ENCODE measurements around the gene LRRFIP1. TPM values are rescaled to one million over a fixed set of nuclear protein-coding genes. Genes with fewer than 3 reads are reported as not detected.

Gene LRRFIP1
- total RNA-seq, 4 donors from 2014 or later = 62.8 to 199 (median 121) TPM

DNA sequence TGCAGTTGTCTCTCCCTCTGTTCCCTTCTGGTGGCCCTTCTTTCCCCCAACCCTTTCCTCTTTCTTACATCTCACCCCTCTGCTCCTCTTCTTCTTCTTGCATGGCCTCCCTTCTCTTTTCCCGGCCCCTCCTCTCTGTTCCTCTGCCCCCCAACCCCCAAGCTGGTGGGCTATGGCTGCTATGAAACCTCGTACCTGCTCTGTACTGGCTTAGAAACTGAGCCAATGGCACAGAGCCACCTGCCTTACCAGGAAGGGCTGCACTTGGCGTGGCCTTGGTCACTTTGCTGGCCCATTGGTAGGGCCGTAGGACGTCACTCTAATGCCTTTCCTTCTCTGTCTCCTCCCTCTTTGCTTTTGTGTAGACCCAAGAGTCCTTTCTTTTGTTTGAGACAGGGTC is 78.9 kb downstream of the LRRFIP1 start:
- peak overlapping the region; percentile 94 to 98 for H3K27ac ChIP-seq
- peaks cover 24 to 34% of the 10 kb centered on the region in 2 donors for H3K4me1 ChIP-seq
- no peaks in the 10 kb centered on the region for H3K9me3 ChIP-seq
- H3K36me3 ChIP-seq = no peaks in the 10 kb centered on the region
- no peak overlapping the region for H3K4me3 ChIP-seq
- no peak for DNase-seq
- no peaks in the 10 kb centered on the region for H3K27me3 ChIP-seq
- no peak for TF ChIP-seq POLR2A (IDR thresholded peaks at IDR 0.05)
- TF ChIP-seq CTCF (IDR thresholded peaks at IDR 0.05) = no peak
- intact Hi-C loops (cut with DNase I; ENCODE audit: low total_unique reads) = no loop called here

DNA sequence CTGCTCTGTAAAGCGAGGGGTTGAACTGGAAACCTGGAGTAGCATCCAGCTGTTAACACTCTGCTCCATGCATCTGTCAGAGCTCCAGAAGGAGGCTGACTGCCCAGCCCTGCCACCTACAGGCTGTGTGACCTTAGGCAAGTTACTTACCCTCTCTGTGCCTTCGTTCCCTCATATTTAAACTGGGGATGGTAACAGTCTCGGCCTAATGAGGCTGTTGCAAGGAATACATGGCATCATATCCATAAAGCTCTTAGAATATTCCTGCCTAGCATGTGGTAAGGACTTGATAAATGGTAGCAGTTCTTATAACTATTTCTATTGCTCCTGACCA is 80.6 kb downstream of the LRRFIP1 start:
- Histone ChIP-seq H3K27me3 (no peaks in the 10 kb centered on the region), H3K4me3 (no peak overlapping the region), H3K9me3 (no peaks in the 10 kb centered on the region), H3K36me3 (no peaks in the 10 kb centered on the region), H3K27ac (peak overlapping the region; percentile 65 to 94), H3K4me1 (peaks cover 17 to 19% of the 10 kb centered on the region in 2 donors)
- no peak for DNase-seq
- TF ChIP-seq POLR2A (IDR thresholded peaks at IDR 0.05) (no peak), CTCF (IDR thresholded peaks at IDR 0.05) (no peak)
- intact Hi-C loops (cut with DNase I; ENCODE audit: low total_unique reads) = no loop called here

- peaks cover 13 to 15% of the 10 kb centered on the region in 2 donors for H3K4me1 ChIP-seq
- no peaks in the 10 kb centered on the region for H3K27me3 ChIP-seq
- intact Hi-C loops (cut with DNase I; ENCODE audit: low total_unique reads) = no loop called here
- H3K27ac ChIP-seq = peak overlapping the region in 1 of 2 donors; percentile 13
- no peak for TF ChIP-seq POLR2A (IDR thresholded peaks at IDR 0.05)
- no peak for TF ChIP-seq CTCF (IDR thresholded peaks at IDR 0.05)
- no peaks in the 10 kb centered on the region for H3K9me3 ChIP-seq
- DNase-seq = no peak
- no peak overlapping the region for H3K4me3 ChIP-seq
- H3K36me3 ChIP-seq = no peaks in the 10 kb centered on the region
Measured at GRCh38 chr2:237708491-237708890, 81.1 kb downstream of the LRRFIP1 start.

GRCh38 chr2:237708961-237709360 is 81.6 kb downstream of the LRRFIP1 start:
- H3K9me3 ChIP-seq = no peaks in the 10 kb centered on the region
- peak overlapping the region in 1 of 2 donors; percentile 13 for H3K27ac ChIP-seq
- no peaks in the 10 kb centered on the region for H3K36me3 ChIP-seq
- TF ChIP-seq CTCF (IDR thresholded peaks at IDR 0.05) (no peak), POLR2A (IDR thresholded peaks at IDR 0.05) (no peak)
- intact Hi-C loops (cut with DNase I; ENCODE audit: low total_unique reads) = no loop called here
- H3K27me3 ChIP-seq = no peaks in the 10 kb centered on the region
- no peak for DNase-seq
- H3K4me1 ChIP-seq = peaks cover 10% of the 10 kb centered on the region in 2 donors
- no peak overlapping the region for H3K4me3 ChIP-seq

GRCh38 chr2:237711458-237712150 is 84.2 kb downstream of the LRRFIP1 start:
- Histone ChIP-seq H3K27me3 (no peaks in the 10 kb centered on the region), H3K4me1 (peaks cover 4 to 14% of the 10 kb centered on the region in 2 donors), H3K27ac (no peak overlapping the region), H3K9me3 (no peaks in the 10 kb centered on the region), H3K36me3 (no peaks in the 10 kb centered on the region), H3K4me3 (no peak overlapping the region)
- intact Hi-C loops (cut with DNase I; ENCODE audit: low total_unique reads) = no loop called here
- no peak for TF ChIP-seq POLR2A (IDR thresholded peaks at IDR 0.05)
- no peak for DNase-seq

All from uterus (tissue), 4 donors.